IMR-90 (cell line): ENCODE measurements around the gene ZP3.
"Not testable (repeated sequence)": the region's sequence is repeated elsewhere in the genome, so short reads cannot be mapped to it uniquely, and the experiment has no call there.

Experiments used
- BHLHE40 ChIP-seq: fragments of 150-350 bp; IDR thresholded peaks from 2 replicates; pipeline ENCODE4 v1.6.1; 2016; ENCODE audit warnings: mild to moderate bottlenecking, low read depth, low read length
- MXI1 ChIP-seq: IDR thresholded peaks from 2 replicates; pipeline ENCODE4 v1.6.1; 2012; ENCODE audit warnings: low read depth, mild to moderate bottlenecking, low read length, moderate library complexity, borderline replicate concordance
- POLR2A ChIP-seq: IDR thresholded peaks from 2 replicates; pipeline ENCODE4 v1.6.1; 2012; ENCODE audit warnings: mild to moderate bottlenecking, low read depth, low read length
- RFX5 ChIP-seq: IDR thresholded peaks from 2 replicates; pipeline ENCODE4 v1.8.0; 2012; ENCODE audit warnings: low read depth, mild to moderate bottlenecking, low read length, moderate library complexity
- SMC3 ChIP-seq: fragments of 150-350 bp; IDR thresholded peaks from 2 replicates; pipeline ENCODE4 v1.6.1; 2016; ENCODE audit warnings: low read depth, mild to moderate bottlenecking, antibody characterized with exemption, low read length, moderate library complexity
- USF2 ChIP-seq: fragments of 150-350 bp; IDR thresholded peaks from 2 replicates; pipeline ENCODE4 v1.6.1; 2017; ENCODE audit warnings: mild to moderate bottlenecking, antibody characterized with exemption, low read length, low read depth
- TF ChIP-seq, protein P1 (sequence below): conservative IDR thresholded peaks from 2 replicates; pipeline ENCODE4 v1.5.1; 2012; ENCODE audit warnings: mild to moderate bottlenecking, low read depth, low read length, improper control_type of control experiment

DNA sequence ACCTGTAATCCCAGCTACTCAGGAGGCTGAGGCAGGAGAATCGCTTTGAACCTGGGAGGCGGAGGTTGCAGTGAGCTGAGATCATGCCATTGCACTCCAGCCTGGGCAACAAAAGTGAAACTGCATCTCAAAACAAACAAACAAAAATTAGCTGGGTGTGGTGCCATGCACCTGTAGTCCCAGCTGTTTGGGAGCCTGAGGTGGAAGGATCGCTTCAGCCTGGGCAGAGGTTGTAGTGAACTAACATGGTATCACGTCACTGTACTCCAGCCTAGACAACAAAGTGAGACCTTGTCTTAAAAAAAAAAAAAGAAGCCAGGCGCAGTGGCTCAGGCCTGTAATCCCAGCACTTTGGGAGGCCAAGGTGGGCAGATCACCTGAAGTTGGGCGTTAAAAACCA, 37.0 kb upstream of the ZP3 start:
- not testable (repeated sequence) for TF ChIP-seq MXI1, SMC3, RFX5, POLR2A, USF2, BHLHE40
- TF ChIP-seq, protein P1, sequence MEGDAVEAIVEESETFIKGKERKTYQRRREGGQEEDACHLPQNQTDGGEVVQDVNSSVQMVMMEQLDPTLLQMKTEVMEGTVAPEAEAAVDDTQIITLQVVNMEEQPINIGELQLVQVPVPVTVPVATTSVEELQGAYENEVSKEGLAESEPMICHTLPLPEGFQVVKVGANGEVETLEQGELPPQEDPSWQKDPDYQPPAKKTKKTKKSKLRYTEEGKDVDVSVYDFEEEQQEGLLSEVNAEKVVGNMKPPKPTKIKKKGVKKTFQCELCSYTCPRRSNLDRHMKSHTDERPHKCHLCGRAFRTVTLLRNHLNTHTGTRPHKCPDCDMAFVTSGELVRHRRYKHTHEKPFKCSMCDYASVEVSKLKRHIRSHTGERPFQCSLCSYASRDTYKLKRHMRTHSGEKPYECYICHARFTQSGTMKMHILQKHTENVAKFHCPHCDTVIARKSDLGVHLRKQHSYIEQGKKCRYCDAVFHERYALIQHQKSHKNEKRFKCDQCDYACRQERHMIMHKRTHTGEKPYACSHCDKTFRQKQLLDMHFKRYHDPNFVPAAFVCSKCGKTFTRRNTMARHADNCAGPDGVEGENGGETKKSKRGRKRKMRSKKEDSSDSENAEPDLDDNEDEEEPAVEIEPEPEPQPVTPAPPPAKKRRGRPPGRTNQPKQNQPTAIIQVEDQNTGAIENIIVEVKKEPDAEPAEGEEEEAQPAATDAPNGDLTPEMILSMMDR, result not testable (repeated sequence)
